GM12891 (cell line): Measurements from ENCODE around the gene CARD11.

Experiments
- POLR2A ChIP-seq: IDR thresholded peaks from 2 replicates; pipeline ENCODE4 v1.6.1; 2011; ENCODE audit warnings: low read depth, low read length, control low read depth
- POLR2AphosphoS5 ChIP-seq: IDR thresholded peaks from 2 replicates; pipeline ENCODE4 v1.6.1; 2011; ENCODE audit warnings: low read depth, low read length, control low read depth
- POU2F2 ChIP-seq: IDR thresholded peaks from 2 replicates; pipeline ENCODE4 v1.6.1; 2011; ENCODE audit warnings: low read depth, mild to moderate bottlenecking, control low read depth, low read length, moderate library complexity
- SPI1 ChIP-seq: IDR thresholded peaks from 2 replicates; pipeline ENCODE4 v1.6.1; 2011; ENCODE audit warnings: low read depth, low read length, control low read depth
- TAF1 ChIP-seq: IDR thresholded peaks from 2 replicates; pipeline ENCODE4 v1.6.1; 2011; ENCODE audit warnings: low read depth, low read length, control low read depth

DNA sequence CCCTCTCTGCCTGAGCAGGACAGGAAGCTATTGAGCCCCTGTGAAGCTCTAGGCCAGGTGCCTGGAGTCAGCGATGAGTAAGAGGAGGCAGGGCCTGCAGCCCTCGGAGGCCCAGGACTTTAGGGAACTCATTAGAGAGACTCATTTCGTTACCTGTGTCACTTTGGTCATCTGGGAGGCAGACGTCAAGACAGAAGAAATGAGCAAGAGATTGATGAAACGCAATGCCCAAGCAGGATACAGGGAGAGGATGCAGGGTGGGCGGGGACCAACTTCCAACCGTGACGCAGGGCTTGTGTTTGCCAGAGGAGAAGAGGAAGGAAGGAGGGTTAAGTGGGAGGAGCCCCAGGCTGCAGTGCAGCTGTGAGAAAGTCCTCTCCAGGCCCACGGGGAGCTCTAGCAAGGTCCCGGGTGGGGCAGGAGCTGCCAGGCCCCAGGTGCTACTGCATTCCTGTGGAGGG is 173.2 kb downstream of the CARD11 start:
- TF ChIP-seq POLR2A (no peak), POLR2AphosphoS5 (no peak), TAF1 (no peak), POU2F2 (no peak), SPI1 (no peak)
